Lung (tissue), 12 donors: ENCODE results near the gene SGCG. TPM values are rescaled to one million over a fixed set of nuclear protein-coding genes. Genes with fewer than 3 reads are reported as not detected.
A peak's percentile ranks its signal among the peaks of the same experiment; 100 is the strongest.

Experiments used
- ATAC-seq: fragments of 200-7000 bp; cut with Tn5 transposase; one replicate; pipeline ENCODE4 v1.9.1; 2020; ENCODE audit warnings: moderate number of reproducible peaks; ENCODE audit not compliant: insufficient read depth, low FRiP score
- DNase-seq, 3 donors: peaks; one replicate each; pipeline ENCODE4 v3.0.0-alpha.2; 2013 to 2017
- H3K27ac ChIP-seq, 2 donors: one replicate each; pipeline ENCODE4 v1.5.1; 2013; ENCODE audit warnings: mild to moderate bottlenecking in 2 of 2, moderate library complexity in 2 of 2, control low read depth in 1 of 2, inconsistent platforms in 1 of 2, low read depth in 1 of 2, low read length in 1 of 2
- H3K27me3 ChIP-seq, 3 donors: one replicate each; pipeline ENCODE4 v1.5.1; 2013; ENCODE audit warnings: low read length in 2 of 3; ENCODE audit not compliant: control insufficient read depth in 3 of 3, insufficient read depth in 3 of 3
- H3K36me3 ChIP-seq, 4 donors: one replicate each; pipeline ENCODE4 v1.5.1; 2013; ENCODE audit warnings: low read length in 4 of 4, mild to moderate bottlenecking in 1 of 4, moderate library complexity in 1 of 4; ENCODE audit not compliant: control insufficient read depth in 4 of 4, insufficient read depth in 4 of 4
- H3K4me1 ChIP-seq, 5 donors: one replicate each; pipeline ENCODE4 v1.5.1; 2013; ENCODE audit warnings: low read length in 5 of 5, mild to moderate bottlenecking in 2 of 5, moderate library complexity in 1 of 5; ENCODE audit not compliant: control insufficient read depth in 5 of 5, insufficient read depth in 5 of 5
- H3K4me3 ChIP-seq: one replicate; pipeline ENCODE4 v1.5.1; 2013; ENCODE audit warnings: mild to moderate bottlenecking, control low read depth, moderate library complexity
- H3K9ac ChIP-seq, 2 donors: one replicate each; pipeline ENCODE4 v1.5.1; 2013; ENCODE audit warnings: low read length in 2 of 2, control low read depth in 1 of 2; ENCODE audit not compliant: insufficient read depth in 1 of 2
- H3K9me3 ChIP-seq, 4 donors: one replicate each; pipeline ENCODE4 v1.5.1; 2013; ENCODE audit warnings: low read length in 3 of 4, mild to moderate bottlenecking in 1 of 4, moderate library complexity in 1 of 4; ENCODE audit not compliant: control insufficient read depth in 4 of 4, insufficient read depth in 3 of 4
- CTCF ChIP-seq: IDR thresholded peaks from 2 replicates; pipeline ENCODE4 v1.5.1; 2012; ENCODE audit warnings: mild to moderate bottlenecking; ENCODE audit errors: control extremely low read depth, extremely low read depth
- WGBS, 2 donors: extraction: QIAGEN DNeasy Blood & Tissue Kit; methylation state at CpG; one replicate each; pipeline ENCODE4 v1.1.7; 2013; 5-methylcytosine and 5-hydroxymethylcytosine counted together
- polyA plus RNA-seq, 2 donors: library from polyadenylated mRNA; stranded (reverse); fragments of 200-250 nt; gene quantifications; one replicate each; pipeline ENCODE4 v1.2.1, GENCODE V29; 2013
- total RNA-seq, 2 donors: library from RNA; depleted of rRNA in 1 of 2; stranded (reverse); fragments of >200 nt in 1 of 2; gene quantifications; one replicate each; pipeline ENCODE4 v1.2.1, GENCODE V29; 2014 to 2021
- donor health status: control.
- donor health status: control.
- donor health status: Bipolar disorder and iron deficiency.
- donor health status: healthy.
- donor health status: DM: yes; HTN: yes; CAD: no.

Gene SGCG
- total and polyA plus RNA-seq, 4 donors = 0.41 to 5.5 (median 1.8) TPM

GRCh38 chr13:23330356-23330755 lies 149.6 kb downstream of the SGCG start:
- H3K4me1 ChIP-seq = no peaks in the 10 kb centered on the region
- ATAC-seq (no peak), DNase-seq (no peak)
- peaks cover 0 to 14% (median 6%) of the 10 kb centered on the region in 4 donors for H3K36me3 ChIP-seq
- no peak overlapping the region for H3K9ac ChIP-seq
- WGBS, 2 donors = 93 to 94% methylated on average over 6 of the region's 6 CpGs
- TF ChIP-seq CTCF = no peak
- H3K27me3 ChIP-seq = no peaks in the 10 kb centered on the region
- H3K9me3 ChIP-seq = peaks cover 0 to 11% (median 7%) of the 10 kb centered on the region in 4 donors
- no peak overlapping the region for H3K27ac ChIP-seq
- H3K4me3 ChIP-seq = no peak overlapping the region

GRCh38 chr13:23339225-23339624 lies 158.4 kb downstream of the SGCG start:
- H3K4me3 ChIP-seq = no peak overlapping the region
- H3K36me3 ChIP-seq = peaks cover 0 to 44% (median 31%) of the 10 kb centered on the region in 4 donors
- ATAC-seq (no peak), DNase-seq (no peak)
- H3K4me1 ChIP-seq = no peaks in the 10 kb centered on the region
- 98 to 100% methylated on average over 1 of the region's 1 CpG for WGBS, 2 donors
- peaks cover 0 to 12% (median 5%) of the 10 kb centered on the region in 4 donors for H3K9me3 ChIP-seq
- H3K9ac ChIP-seq = no peak overlapping the region
- H3K27me3 ChIP-seq = no peaks in the 10 kb centered on the region
- no peak overlapping the region for H3K27ac ChIP-seq
- TF ChIP-seq CTCF = no peak

DNA sequence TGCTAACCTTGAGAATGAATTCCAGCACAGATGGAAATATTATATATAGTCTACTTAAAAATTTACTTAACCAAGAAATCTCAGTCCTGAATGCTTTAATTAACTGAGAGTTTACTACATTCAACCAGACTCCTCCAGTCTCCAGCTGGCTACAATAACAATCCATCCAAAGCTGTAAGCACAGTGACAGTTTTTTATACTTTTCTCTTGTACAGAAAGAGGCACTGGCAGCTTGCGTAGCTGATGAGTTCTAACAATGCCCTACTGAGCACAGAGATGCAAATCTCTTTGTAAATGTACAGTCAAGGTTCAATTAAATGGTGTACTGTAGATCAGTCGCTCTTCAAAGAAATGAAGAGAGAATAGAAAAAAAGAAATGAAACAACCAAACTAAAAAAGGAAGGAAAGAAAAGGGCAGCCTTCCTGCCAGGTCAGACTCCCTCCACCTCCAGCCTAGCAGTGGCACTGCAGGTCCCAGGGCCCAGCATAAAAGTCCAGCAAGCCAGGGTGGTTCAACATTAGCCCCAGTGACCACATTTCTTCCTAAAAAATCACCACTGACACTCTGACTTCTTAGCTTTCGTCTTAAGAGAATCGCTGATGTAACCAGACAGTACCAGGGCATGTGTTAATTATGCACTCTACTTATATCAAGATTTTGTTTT lies 164.3 kb downstream of the SGCG start:
- H3K27ac ChIP-seq = no peak overlapping the region
- no peaks in the 10 kb centered on the region for H3K27me3 ChIP-seq
- WGBS, 2 donors = 92 to 93% methylated on average over 4 of the region's 4 CpGs
- peaks cover 0 to 10% (median 5%) of the 10 kb centered on the region in 5 donors for H3K4me1 ChIP-seq
- H3K9ac ChIP-seq = no peak overlapping the region
- no peak for TF ChIP-seq CTCF
- DNase-seq (peak in 2 of 3 donors; percentile 69 to 70), ATAC-seq (no peak)
- no peak overlapping the region for H3K4me3 ChIP-seq
- peaks cover 2 to 32% (median 30%) of the 10 kb centered on the region in 4 donors for H3K36me3 ChIP-seq
- H3K9me3 ChIP-seq = no peaks in the 10 kb centered on the region
